ENCODE measurements around the gene KY. TPM values are rescaled to one million over a fixed set of nuclear protein-coding genes. Genes with fewer than 3 reads are reported as not detected.

KY gene
- total RNA-seq, 1 donor from 2014 or later, result not detected

GRCh38 chr3:134619301-134619615 lies 31.6 kb downstream of the KY start:
- Mint-ChIP-seq H3K36me3 (ENCODE audit: unreplicated experiment) (peaks cover 4% of the 10 kb centered on the region), H3K4me3 (ENCODE audit: unreplicated experiment) (no peak overlapping the region), H3K27ac (ENCODE audit: unreplicated experiment) (peak overlapping the region; percentile 82), H3K9me3 (ENCODE audit: unreplicated experiment) (peaks cover 6% of the 10 kb centered on the region), H3K4me1 (ENCODE audit: low read depth, unreplicated experiment) (peaks cover 9% of the 10 kb centered on the region), H3K27me3 (ENCODE audit: unreplicated experiment) (peaks cover 3% of the 10 kb centered on the region)
- TF ChIP-seq CTCF (IDR thresholded peaks at IDR 0.05; ENCODE audit: partially characterized antibody, unreplicated experiment), result no peak
- no peak for DNase-seq

- H3K36me3 Mint-ChIP-seq (ENCODE audit: unreplicated experiment), result no peaks in the 10 kb centered on the region
- peaks cover 6% of the 10 kb centered on the region for H3K9me3 Mint-ChIP-seq (ENCODE audit: unreplicated experiment)
- H3K27me3 Mint-ChIP-seq (ENCODE audit: unreplicated experiment), result peaks cover 3% of the 10 kb centered on the region
- H3K27ac Mint-ChIP-seq (ENCODE audit: unreplicated experiment), result peak overlapping the region; percentile 82
- peaks cover 9% of the 10 kb centered on the region for H3K4me1 Mint-ChIP-seq (ENCODE audit: low read depth, unreplicated experiment)
- no peak for TF ChIP-seq CTCF (IDR thresholded peaks at IDR 0.05; ENCODE audit: partially characterized antibody, unreplicated experiment)
- DNase-seq, result no peak
- H3K4me3 Mint-ChIP-seq (ENCODE audit: unreplicated experiment), result no peak overlapping the region
Measured at GRCh38 chr3:134618478-134619300, 32.1 kb downstream of the KY start.

DNA sequence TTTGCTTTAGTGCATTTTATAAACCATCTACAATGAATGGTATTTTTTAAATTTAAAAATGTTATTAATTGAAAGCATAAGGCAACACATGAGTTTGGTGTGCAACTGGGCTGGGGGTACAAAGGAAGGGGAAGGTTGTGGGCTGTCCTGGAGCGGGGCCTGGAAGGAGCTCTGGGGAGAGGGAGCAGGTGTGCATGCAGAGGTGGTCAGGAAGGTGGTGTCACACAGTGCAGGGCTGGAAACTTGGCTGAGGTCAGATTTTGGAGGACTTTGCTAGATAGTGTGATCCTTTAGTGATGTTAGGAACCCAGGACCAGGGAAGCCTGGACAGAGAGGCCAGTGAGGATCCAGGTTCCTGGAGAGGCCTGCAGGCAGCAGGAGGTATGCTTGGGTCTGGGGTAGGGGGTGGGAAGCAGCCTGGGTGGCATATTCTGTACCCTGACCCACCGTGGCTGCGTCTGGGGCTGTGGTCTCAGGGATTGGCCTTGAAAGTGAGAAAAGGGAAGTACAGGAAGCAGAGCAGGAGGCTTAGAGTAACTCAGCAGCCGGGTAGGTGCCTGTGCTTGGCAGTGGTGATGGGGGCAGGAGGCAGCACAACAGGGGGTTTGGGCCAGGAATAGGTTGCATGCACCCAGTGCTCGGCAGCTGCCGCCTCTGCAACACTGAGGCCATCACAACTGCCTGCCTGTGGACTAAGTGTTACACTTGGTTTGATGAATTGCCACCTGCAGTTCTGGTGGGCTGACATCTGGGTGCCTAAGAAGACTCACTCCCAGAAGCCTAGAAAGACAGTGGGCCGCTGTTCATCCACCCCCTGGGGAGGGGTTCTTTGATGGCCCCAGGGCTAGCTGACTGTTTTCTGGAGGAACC lies 33.0 kb downstream of the KY start:
- Mint-ChIP-seq H3K4me1 (ENCODE audit: low read depth, unreplicated experiment) (peaks cover 9% of the 10 kb centered on the region), H3K4me3 (ENCODE audit: unreplicated experiment) (no peak overlapping the region), H3K36me3 (ENCODE audit: unreplicated experiment) (no peaks in the 10 kb centered on the region), H3K27ac (ENCODE audit: unreplicated experiment) (peak overlapping the region; percentile 82), H3K27me3 (ENCODE audit: unreplicated experiment) (peaks cover 3% of the 10 kb centered on the region), H3K9me3 (ENCODE audit: unreplicated experiment) (peaks cover 6% of the 10 kb centered on the region)
- TF ChIP-seq CTCF (IDR thresholded peaks at IDR 0.05; ENCODE audit: partially characterized antibody, unreplicated experiment), result no peak
- no peak for DNase-seq

DNA sequence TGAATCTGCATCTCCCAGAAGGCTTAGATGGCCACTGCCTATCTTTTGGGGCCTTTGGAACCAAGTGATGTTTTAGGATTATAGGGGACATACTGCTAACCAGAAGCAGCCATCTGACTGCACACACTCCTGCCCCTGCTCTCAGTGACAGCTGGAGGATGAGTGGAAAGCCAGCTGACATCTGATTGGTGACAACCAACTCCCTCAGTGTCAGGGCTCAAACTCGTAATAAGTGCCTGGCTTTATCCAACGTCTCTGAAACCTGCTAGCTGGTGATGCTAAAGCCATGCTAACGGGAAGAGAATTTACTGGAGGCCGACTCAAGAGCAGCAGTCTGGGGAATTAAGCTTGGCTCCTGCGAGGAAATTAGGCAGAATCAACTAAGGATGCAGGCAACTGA lies 35.1 kb downstream of the KY start:
- TF ChIP-seq CTCF (IDR thresholded peaks at IDR 0.05; ENCODE audit: partially characterized antibody, unreplicated experiment), result no peak
- Mint-ChIP-seq H3K36me3 (ENCODE audit: unreplicated experiment) (peaks cover under 1% of the 10 kb centered on the region), H3K4me3 (ENCODE audit: unreplicated experiment) (no peak overlapping the region), H3K9me3 (ENCODE audit: unreplicated experiment) (peaks cover 6% of the 10 kb centered on the region), H3K27me3 (ENCODE audit: unreplicated experiment) (peaks cover 3% of the 10 kb centered on the region), H3K27ac (ENCODE audit: unreplicated experiment) (no peak overlapping the region), H3K4me1 (ENCODE audit: low read depth, unreplicated experiment) (peaks cover 9% of the 10 kb centered on the region)
- DNase-seq, result no peak

- peaks cover 5% of the 10 kb centered on the region for H3K36me3 Mint-ChIP-seq (ENCODE audit: unreplicated experiment)
- no peak overlapping the region for H3K27ac Mint-ChIP-seq (ENCODE audit: unreplicated experiment)
- no peak for DNase-seq
- TF ChIP-seq CTCF (IDR thresholded peaks at IDR 0.05; ENCODE audit: partially characterized antibody, unreplicated experiment), result no peak
- H3K4me3 Mint-ChIP-seq (ENCODE audit: unreplicated experiment), result no peak overlapping the region
- H3K9me3 Mint-ChIP-seq (ENCODE audit: unreplicated experiment), result peaks cover 6% of the 10 kb centered on the region
- peaks cover 9% of the 10 kb centered on the region for H3K4me1 Mint-ChIP-seq (ENCODE audit: low read depth, unreplicated experiment)
- H3K27me3 Mint-ChIP-seq (ENCODE audit: unreplicated experiment), result peaks cover 3% of the 10 kb centered on the region
Measured at GRCh38 chr3:134614955-134615354, 35.9 kb downstream of the KY start.
